VCaP (cell line): Measurements from ENCODE around the gene C1QTNF7.

Experiments
- H3K27ac ChIP-seq: fragments of 450-650 bp; 2 replicates; pipeline ENCODE4 v1.5.1; 2017
- CTCF ChIP-seq: fragments of 450-650 bp; conservative IDR thresholded peaks from 2 replicates; pipeline ENCODE4 v1.5.1; 2017; ENCODE audit warnings: mild to moderate bottlenecking, moderate library complexity

The C1QTNF7 gene

GRCh38 chr4:15427701-15428100 lies at the start of gene C1QTNF7:
C1QTNF7 (plus strand) TSS chr4:15428033; CDS start chr4:15435744, 7,711 bp downstream.
- no peak within 1 kb of the TSS for H3K27ac ChIP-seq
- TF ChIP-seq CTCF = no peak

GRCh38 chr4:15378062-15378461 lies 49.8 kb upstream of the C1QTNF7 start:
- H3K27ac ChIP-seq = no peak overlapping the region
- TF ChIP-seq CTCF = no peak

- no peak overlapping the region for H3K27ac ChIP-seq
- TF ChIP-seq CTCF = no peak
Observed at GRCh38 chr4:15378493-15378892, 49.3 kb upstream of the C1QTNF7 start.

- no peak for TF ChIP-seq CTCF
- no peak overlapping the region for H3K27ac ChIP-seq
Observed at GRCh38 chr4:15381806-15382338, 46.0 kb upstream of the C1QTNF7 start.

- no peak overlapping the region for H3K27ac ChIP-seq
- TF ChIP-seq CTCF = no peak
Observed at GRCh38 chr4:15382669-15383273, 45.1 kb upstream of the C1QTNF7 start.

- H3K27ac ChIP-seq = no peak overlapping the region
- TF ChIP-seq CTCF = no peak
Observed at GRCh38 chr4:15385515-15385914, 42.3 kb upstream of the C1QTNF7 start.

- TF ChIP-seq CTCF = no peak
- H3K27ac ChIP-seq = no peak overlapping the region
Observed at GRCh38 chr4:15385928-15386327, 41.9 kb upstream of the C1QTNF7 start.
